Activated T-cell treated with anti-CD3 and anti-CD28 coated beads, Interleukin-2, amount 50 U/mL, for 24 hours (primary cell): ENCODE results near the gene RPE.

Experiments used
- DNase-seq: peaks from one replicate; pipeline ENCODE4 v3.0.0-alpha.2; 2020
- H3K27ac Mint-ChIP-seq: 2 replicates; pipeline ENCODE4 v1.8.0; 2020; ENCODE audit warnings: mild to moderate bottlenecking, mixed read lengths
- H3K27me3 Mint-ChIP-seq: 2 replicates; pipeline ENCODE4 v1.8.0; 2020; ENCODE audit warnings: mixed read lengths
- H3K36me3 Mint-ChIP-seq: 2 replicates; pipeline ENCODE4 v1.8.0; 2020; ENCODE audit warnings: low read depth, mixed read lengths
- H3K4me1 Mint-ChIP-seq: 2 replicates; pipeline ENCODE4 v1.8.0; 2020; ENCODE audit warnings: low read depth, mixed read lengths
- H3K4me3 Mint-ChIP-seq: 2 replicates; pipeline ENCODE4 v1.8.0; 2020; ENCODE audit warnings: mild to moderate bottlenecking, moderate library complexity, mixed read lengths
- H3K9me3 Mint-ChIP-seq: 2 replicates; pipeline ENCODE4 v1.8.0; 2020; ENCODE audit warnings: mixed read lengths

Gene RPE

GRCh38 chr2:210027608-210028007, 25.2 kb downstream of the RPE start:
- Mint-ChIP-seq H3K36me3 (peaks cover 70% of the 10 kb centered on the region), H3K27ac (no peak overlapping the region), H3K4me3 (no peak overlapping the region), H3K9me3 (no peaks in the 10 kb centered on the region), H3K4me1 (no peaks in the 10 kb centered on the region), H3K27me3 (no peaks in the 10 kb centered on the region)
- DNase-seq: no peak

- DNase-seq: no peak
- no peaks in the 10 kb centered on the region for H3K9me3 Mint-ChIP-seq
- no peaks in the 10 kb centered on the region for H3K27me3 Mint-ChIP-seq
- H3K36me3 Mint-ChIP-seq: peaks cover 70% of the 10 kb centered on the region
- no peak overlapping the region for H3K27ac Mint-ChIP-seq
- no peak overlapping the region for H3K4me3 Mint-ChIP-seq
- peaks cover 3% of the 10 kb centered on the region for H3K4me1 Mint-ChIP-seq
These were observed 25.7 kb downstream of the RPE start for GRCh38 chr2:210028178-210028577.

DNA sequence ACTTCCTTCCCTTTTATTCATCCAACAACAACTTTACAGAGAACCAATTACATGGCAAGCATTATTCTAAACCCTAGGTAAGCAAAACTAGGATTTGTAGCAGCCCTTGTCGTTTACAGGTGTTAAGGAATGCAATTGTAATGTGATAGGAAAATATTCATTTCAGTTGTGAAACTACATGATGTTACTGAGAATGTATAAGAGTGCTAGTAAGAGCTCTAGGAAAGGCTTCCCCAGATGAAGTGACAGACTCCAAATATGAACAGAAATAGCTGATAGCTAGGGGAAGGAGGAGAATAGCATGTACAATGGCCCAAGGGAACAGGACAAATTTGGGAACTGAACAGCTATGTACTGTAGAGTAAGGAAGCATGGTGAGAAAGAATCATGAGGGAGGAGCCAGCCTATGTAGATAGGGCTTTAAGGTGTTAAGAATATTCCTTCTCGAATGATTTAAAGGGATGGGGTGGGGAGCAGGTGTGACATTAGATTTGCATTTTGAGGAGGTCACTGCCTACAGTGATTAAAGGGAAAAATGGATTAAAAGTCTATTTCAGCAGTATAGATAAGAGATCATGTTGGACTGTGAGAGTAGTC, 31.7 kb downstream of the RPE start:
- H3K27ac Mint-ChIP-seq: no peak overlapping the region
- no peak overlapping the region for H3K4me3 Mint-ChIP-seq
- DNase-seq: no peak
- peaks cover 12% of the 10 kb centered on the region for H3K4me1 Mint-ChIP-seq
- H3K36me3 Mint-ChIP-seq: peaks cover 48% of the 10 kb centered on the region
- no peaks in the 10 kb centered on the region for H3K27me3 Mint-ChIP-seq
- H3K9me3 Mint-ChIP-seq: no peaks in the 10 kb centered on the region

DNA sequence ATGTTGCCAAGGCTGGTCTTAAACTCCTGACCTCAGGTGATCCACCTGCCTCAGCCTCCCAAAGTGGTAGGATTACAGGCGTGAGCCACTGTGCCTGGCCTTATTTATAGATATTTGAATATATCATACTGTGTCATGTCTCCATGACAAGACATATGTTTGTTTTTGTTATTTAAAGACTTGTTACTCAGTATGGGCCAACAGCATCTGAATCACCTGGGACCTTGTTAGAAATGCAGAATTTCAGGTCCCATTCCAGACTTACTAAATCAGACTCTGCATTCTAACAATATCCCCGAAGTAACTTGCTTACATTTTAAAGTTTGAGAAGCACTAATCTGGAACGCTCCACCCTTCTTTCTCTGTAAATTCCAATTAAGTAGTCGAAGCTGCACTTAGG, 33.2 kb downstream of the RPE start:
- peaks cover 12% of the 10 kb centered on the region for H3K4me1 Mint-ChIP-seq
- H3K36me3 Mint-ChIP-seq: peaks cover 42% of the 10 kb centered on the region
- no peaks in the 10 kb centered on the region for H3K27me3 Mint-ChIP-seq
- H3K4me3 Mint-ChIP-seq: no peak overlapping the region
- H3K27ac Mint-ChIP-seq: no peak overlapping the region
- no peak for DNase-seq
- H3K9me3 Mint-ChIP-seq: no peaks in the 10 kb centered on the region

GRCh38 chr2:210038078-210038477, 35.6 kb downstream of the RPE start:
- DNase-seq: no peak
- no peaks in the 10 kb centered on the region for H3K9me3 Mint-ChIP-seq
- no peak overlapping the region for H3K4me3 Mint-ChIP-seq
- peaks cover 9% of the 10 kb centered on the region for H3K4me1 Mint-ChIP-seq
- H3K36me3 Mint-ChIP-seq: peaks cover 37% of the 10 kb centered on the region
- H3K27me3 Mint-ChIP-seq: no peaks in the 10 kb centered on the region
- H3K27ac Mint-ChIP-seq: no peak overlapping the region

DNA sequence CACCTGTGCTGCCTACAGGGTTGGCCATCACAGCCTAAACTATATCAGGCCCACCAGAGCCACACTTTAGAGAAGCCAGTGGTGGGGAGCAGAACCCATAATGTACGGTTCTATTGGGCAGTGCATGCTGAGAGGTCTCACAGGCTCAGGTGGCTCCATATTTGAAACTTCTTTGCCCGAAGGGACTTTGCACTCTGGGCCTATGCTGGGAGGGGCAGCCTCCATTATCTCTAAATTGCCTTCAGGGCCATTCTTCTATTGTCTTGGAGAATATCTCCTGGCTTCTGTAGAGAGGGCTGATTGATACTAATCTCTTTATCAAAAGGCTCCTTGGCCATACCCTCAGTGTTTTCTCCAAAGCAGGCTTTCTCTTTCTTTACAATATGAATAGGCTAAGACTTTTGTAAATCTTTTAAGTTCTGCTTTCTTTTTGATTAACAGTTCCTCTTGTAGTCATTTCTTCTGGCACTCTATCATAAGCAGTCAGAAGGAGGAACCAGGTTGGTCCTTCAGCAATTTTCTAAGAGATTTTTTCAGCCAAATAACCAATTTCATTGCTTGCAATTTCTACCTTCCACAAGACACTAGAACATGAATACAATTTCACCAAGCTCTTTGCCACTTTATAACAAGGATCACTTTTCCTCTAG, 44.5 kb downstream of the RPE start:
- no peak for DNase-seq
- Mint-ChIP-seq H3K36me3 (peaks cover 43% of the 10 kb centered on the region), H3K9me3 (peaks cover 8% of the 10 kb centered on the region), H3K4me1 (no peaks in the 10 kb centered on the region), H3K4me3 (no peak overlapping the region), H3K27me3 (no peaks in the 10 kb centered on the region), H3K27ac (no peak overlapping the region)

DNA sequence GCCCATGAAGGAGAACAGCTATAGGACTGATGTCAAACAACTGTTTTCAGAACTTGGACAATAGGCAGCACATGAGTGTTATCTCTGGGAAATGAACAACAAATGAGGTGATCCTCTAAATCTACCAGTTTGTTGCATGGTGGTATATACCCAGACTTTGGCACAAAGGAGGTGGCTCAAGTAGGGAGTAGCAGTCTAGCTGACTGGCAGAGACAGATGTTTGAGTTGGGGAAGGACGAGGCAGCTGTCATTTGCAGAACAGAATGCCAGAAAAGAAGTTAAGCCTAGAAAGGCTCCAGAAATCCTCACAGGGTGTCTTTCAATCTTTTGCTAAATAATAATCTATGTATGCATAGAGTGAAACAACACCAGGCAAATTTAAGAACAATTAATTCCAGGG, 47.4 kb downstream of the RPE start:
- Mint-ChIP-seq H3K9me3 (peaks cover 13% of the 10 kb centered on the region), H3K36me3 (peaks cover 50% of the 10 kb centered on the region), H3K27me3 (no peaks in the 10 kb centered on the region), H3K4me1 (no peaks in the 10 kb centered on the region), H3K27ac (no peak overlapping the region), H3K4me3 (no peak overlapping the region)
- no peak for DNase-seq

DNA sequence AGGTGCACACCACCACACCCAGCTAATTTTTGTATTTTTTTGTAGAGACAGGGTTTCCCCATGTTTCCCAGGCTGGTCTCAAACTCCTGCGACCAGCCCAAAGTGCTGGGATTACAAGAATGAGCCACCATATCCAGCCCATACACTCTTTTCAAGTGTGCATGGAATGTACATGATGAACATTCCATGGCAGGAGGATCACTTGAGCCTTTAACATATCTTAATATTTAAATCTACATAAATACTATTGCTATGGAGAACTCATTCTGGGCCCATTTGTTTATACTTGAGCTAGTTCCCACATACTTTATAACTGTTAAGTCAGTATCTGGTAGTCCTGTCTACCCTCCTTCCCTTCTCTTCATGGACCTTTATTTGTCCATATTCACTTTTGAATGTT, 48.4 kb downstream of the RPE start:
- peaks cover 49% of the 10 kb centered on the region for H3K36me3 Mint-ChIP-seq
- no peaks in the 10 kb centered on the region for H3K4me1 Mint-ChIP-seq
- H3K9me3 Mint-ChIP-seq: peaks cover 20% of the 10 kb centered on the region

DNA sequence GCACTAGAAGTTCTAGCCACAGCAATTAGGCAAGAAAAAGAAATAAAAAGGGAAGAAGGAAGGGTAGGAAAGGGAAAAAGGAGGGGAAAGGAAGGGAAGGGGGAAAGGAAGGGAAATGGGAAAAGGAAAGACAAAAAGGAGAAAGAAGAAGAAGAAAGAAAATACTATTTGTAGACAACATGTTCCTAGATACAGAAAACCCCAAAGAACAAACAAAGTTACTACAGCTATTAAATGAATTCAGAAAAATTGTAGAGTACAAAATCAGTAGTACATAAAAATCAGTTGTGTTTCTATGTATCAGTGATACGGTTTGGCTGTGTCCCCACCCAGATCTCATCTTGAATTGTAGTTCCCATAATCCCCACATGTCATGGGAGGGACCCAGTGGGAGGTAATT, 52.3 kb downstream of the RPE start:
- Mint-ChIP-seq H3K27me3 (no peaks in the 10 kb centered on the region), H3K4me1 (no peaks in the 10 kb centered on the region), H3K9me3 (peaks cover 20% of the 10 kb centered on the region), H3K36me3 (peaks cover 30% of the 10 kb centered on the region), H3K4me3 (no peak overlapping the region), H3K27ac (no peak overlapping the region)
- DNase-seq: no peak

More for the DNA sequence above, 48.4 kb downstream of the RPE start:
- H3K27me3 Mint-ChIP-seq: no peaks in the 10 kb centered on the region
- no peak overlapping the region for H3K4me3 Mint-ChIP-seq
- DNase-seq: no peak
- no peak overlapping the region for H3K27ac Mint-ChIP-seq

- Mint-ChIP-seq H3K27me3 (no peaks in the 10 kb centered on the region), H3K27ac (no peak overlapping the region), H3K9me3 (peaks cover 20% of the 10 kb centered on the region), H3K4me1 (no peaks in the 10 kb centered on the region), H3K36me3 (peaks cover 30% of the 10 kb centered on the region), H3K4me3 (no peak overlapping the region)
- no peak for DNase-seq
These were observed 53.4 kb downstream of the RPE start for GRCh38 chr2:210055825-210056224.

- DNase-seq: no peak
- H3K4me1 Mint-ChIP-seq: no peaks in the 10 kb centered on the region
- peaks cover 3% of the 10 kb centered on the region for H3K36me3 Mint-ChIP-seq
- no peaks in the 10 kb centered on the region for H3K27me3 Mint-ChIP-seq
- H3K27ac Mint-ChIP-seq: no peak overlapping the region
- H3K9me3 Mint-ChIP-seq: peaks cover under 1% of the 10 kb centered on the region
- H3K4me3 Mint-ChIP-seq: no peak overlapping the region
These were observed 60.9 kb downstream of the RPE start for GRCh38 chr2:210063306-210063705.
